Muscle of back (tissue), 11 donors: ENCODE data around the gene AGBL1. TPM values are rescaled to one million over a fixed set of nuclear protein-coding genes. Genes with fewer than 3 reads are reported as not detected.
A peak's percentile ranks its signal among the peaks of the same experiment; 100 is the strongest.
"Not testable (repeated sequence)": the region's sequence is repeated elsewhere in the genome, so short reads cannot be mapped to it uniquely, and the experiment has no call there.

ENCODE experiments used
- DNase-seq, 3 donors: peaks; one replicate each; pipeline versions ENCODE4 v3.0.0 to v3.0.0-alpha.2; 2013
- polyA plus RNA-seq, 10 donors: library from polyadenylated mRNA; unstranded; fragments of 120-200 nt; gene quantifications; one replicate each; pipeline ENCODE4 v1.2.1, GENCODE V29; 2013; ENCODE audit not compliant: insufficient read length in 10 of 10

AGBL1 gene
- polyA plus RNA-seq, 10 donors: 4.3 to 22.4 (median 17.0) TPM

DNA sequence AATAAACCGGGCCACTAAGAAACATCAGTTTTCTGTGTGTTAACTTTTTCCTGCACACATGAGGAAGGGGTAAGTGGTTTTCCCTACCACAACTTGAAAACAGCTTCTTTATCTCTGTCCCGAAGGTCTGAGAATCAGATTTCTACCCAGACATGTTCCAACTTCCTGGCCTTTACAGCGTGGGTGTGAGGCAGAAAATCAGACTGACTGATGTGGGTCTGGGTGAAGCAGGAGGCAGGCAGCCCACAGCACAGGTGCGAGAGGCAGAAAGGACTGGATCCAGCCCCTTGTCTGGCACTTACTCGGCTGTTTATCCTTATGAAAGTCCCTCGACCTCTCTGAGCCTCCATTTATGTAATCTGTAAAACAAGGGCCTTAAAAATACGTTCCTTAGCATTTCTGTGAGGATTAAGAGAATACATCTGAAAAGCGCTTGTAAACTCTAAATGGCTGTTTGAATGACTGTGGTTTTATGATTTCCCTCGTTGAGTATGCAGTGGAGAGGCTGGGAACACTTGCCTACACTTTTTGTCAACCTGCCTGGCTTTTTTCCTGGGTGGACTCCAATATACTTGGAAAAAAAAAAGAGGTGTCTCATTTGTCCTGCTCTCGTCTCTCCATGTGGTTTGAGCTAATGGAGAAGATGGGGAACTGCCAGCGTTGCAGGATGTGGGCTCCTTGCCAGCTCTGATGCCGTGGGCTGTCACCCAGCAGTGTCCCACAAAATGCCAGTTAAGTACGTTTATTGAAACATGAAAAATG, 3.1 kb downstream of the AGBL1 start:
- DNase-seq: peak in 2 of 3 donors; percentile 26 to 38

- DNase-seq: no peak
Measured at GRCh38 chr15:86087808-86088207, 8.1 kb downstream of the AGBL1 start.

DNA sequence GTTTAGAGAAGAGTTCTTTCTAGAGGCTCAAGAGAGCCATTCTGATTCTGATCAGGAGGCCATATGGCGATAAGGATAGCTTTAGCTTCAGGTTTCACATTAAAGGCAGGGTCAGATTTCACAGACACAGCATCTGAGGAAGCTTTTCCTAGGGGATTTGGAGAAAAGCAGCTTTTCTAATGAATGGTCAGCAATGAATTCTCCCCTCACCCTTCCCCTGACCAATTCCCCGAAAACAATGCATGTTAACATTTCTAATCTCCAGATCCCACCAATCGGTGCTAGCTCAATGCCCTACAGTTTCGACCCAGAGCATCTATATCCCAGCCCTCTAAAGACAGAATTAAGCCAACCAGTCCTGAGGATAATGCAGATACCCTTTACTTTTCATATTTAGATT, 9.8 kb downstream of the AGBL1 start:
- no peak for DNase-seq

DNA sequence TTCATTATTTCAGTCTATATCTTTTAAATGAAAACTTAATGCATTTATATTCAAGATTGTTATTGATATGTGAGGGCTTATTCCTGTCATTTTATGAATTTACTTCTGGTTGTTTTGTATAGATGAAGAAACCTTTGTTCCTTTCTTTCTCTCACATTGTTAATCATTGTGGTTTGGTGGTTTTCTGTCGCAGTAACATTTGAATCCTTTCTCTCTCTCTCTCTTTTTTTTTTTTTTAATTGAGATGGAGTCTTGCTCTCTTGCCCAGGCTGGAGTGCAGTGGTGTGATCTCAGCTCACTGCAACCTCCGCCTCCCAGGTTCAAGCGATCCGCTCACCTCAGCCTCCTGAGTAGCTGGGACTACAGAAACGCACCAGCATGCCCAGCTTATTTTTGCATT, 22.1 kb downstream of the AGBL1 start:
- no peak for DNase-seq

GRCh38 chr15:86103825-86104224, 24.2 kb downstream of the AGBL1 start:
- no peak for DNase-seq

DNA sequence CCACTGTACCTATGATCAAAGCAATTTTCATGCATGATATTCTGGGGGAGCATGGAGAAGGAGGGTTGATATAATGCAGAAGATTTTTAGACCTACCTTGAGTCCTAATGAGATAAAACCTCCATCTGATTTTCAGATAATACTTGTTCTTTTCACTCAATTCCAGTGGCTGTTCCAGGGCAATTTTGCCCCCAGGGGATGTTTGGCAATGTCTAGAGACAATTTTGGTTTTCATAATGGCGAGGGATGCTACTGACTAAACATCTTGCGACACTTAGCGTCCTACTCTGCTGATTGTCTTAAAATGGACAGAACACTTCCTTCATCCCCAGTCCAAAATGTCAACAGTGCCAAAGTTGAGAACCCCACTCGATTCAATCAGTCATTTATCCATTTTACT, 26.6 kb downstream of the AGBL1 start:
- DNase-seq: no peak

DNA sequence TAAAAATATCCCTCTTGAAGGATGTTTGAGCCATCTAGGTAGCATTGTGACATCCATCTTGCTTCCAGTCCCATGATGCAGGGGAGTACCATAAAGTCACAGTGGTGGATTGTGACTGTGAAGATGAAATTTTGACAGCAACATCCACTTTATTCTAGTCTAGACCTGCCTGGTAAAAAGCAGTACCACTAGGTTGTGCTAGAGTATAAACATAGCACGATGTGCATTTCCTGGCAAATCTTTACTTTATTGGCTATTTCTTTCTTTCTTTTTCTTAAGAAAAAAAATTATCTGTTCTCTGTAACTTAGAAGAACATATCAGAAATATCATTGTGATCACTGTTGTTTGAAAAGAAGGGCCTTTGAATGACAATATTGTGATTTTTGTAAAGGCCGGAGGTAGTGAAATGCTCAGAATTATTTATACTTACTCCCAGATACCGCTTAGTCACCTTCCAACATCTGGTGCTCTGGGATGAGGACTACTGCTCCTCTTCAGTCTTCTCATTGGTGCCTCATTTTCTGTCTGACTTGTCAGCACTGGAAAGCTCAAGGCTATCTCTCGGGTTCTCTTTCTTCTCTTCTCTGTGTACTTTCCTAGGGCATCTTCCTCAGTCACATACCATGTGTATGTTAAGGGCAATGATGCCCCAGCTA, 35.6 kb downstream of the AGBL1 start:
- peak; percentile 14 to 37 (median 24) for DNase-seq

- DNase-seq: peak in 1 of 3 donors; percentile 2
Measured at GRCh38 chr15:86121568-86122225, 42.0 kb downstream of the AGBL1 start.

GRCh38 chr15:86122691-86123391, 43.2 kb downstream of the AGBL1 start:
- not testable (repeated sequence) for DNase-seq

- peak; percentile 37 to 70 (median 39) for DNase-seq
Measured at GRCh38 chr15:86125775-86126174, 46.1 kb downstream of the AGBL1 start.

DNA sequence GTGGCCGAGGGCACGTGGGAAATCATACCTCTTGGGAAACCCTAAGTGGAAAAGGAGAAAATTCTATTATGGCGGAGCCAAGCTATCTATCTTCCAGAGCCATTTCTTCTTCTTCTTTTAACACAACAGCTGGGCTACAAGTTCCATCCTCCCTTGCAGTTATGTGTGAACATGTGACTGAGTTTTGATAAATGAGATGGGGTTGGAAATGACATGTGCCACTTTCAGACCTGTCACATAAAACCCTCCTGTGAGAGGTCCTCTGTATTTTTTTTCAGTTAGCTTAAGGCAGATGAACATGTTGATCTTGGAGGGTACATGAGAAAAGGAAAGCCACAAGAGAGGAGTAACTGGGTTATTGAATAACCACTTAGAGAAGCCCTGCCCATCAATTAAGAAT, 47.9 kb downstream of the AGBL1 start:
- peak in 1 of 3 donors; percentile 23 for DNase-seq

DNA sequence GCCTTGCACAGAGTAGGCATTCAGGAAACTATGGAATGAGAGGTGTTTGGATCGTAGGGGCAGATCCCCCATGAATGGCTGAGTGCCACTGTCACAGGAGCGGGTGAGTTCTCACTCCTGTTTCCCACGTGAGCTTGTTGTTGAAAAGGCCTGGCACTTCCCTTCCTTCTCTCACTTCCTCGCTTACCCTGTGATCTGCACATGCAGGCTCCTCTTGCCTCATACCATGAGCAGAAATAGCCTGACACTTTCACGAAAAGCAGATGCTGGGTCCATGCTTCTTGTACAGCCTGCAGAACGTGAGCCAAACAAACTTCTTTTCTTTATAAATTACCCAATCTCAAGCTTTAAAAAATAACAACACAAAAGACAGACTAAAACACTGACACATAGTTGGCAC, 55.4 kb downstream of the AGBL1 start:
- no peak for DNase-seq

- DNase-seq: no peak
Measured at GRCh38 chr15:86136861-86137260, 57.2 kb downstream of the AGBL1 start.

DNA sequence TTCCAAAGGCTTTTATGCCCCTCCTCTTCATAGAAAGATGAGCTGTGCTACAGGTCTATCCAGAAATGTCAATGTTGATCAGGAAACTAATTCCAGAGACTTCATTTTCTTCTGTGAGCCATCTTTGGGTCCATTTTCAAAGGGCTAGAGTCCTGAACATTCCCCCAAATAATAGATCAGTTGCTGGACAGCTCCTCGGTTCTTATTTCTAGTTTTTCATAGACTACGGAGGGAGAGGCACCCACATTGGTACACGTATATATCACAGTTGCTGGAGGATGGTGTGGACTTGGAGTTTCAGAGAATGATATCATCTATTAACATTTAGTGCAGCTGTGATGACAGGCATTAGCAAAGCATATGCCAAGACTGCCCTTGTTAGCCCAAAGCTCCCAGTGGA, 59.1 kb downstream of the AGBL1 start:
- no peak for DNase-seq

DNA sequence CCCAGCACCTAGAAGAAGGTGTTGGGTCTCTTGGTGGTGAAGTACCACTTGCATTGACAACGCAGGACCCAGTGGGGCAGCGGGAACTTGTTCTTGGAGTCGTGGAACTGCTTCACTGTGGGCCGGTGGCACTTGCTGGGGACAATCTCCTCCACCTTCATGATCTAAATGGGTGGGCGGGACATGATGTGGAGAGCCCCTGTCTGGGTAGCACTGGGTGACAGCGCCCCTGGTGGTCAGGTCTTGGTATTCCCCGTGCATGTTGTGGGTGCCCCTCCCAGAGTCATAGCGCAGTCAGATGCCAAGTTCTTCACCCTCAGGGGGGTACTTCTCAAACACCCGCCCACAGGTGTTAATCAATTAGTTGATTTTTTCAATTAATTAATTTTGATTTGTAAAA, 60.2 kb downstream of the AGBL1 start:
- no peak for DNase-seq

GRCh38 chr15:86154705-86155104, 75.0 kb downstream of the AGBL1 start:
- DNase-seq: no peak

DNA sequence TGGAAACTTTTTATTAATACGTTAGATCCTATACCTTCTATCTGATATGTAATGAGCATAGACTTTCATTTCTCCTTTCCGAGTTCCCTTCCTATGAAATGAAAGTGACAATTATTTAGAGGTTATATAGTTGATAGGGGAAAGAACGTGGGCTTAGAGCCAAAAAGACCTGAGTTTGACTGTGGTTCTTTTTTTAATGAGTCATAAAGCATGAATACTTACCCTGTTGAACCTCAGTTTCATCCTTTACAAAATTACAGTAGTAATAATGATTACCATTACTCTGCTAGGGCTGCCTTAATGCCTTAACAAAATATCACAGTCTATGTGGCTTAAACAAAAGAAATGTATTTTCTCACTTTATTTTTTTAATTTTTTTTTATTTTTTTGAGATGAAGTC, 75.9 kb downstream of the AGBL1 start:
- DNase-seq: no peak

DNA sequence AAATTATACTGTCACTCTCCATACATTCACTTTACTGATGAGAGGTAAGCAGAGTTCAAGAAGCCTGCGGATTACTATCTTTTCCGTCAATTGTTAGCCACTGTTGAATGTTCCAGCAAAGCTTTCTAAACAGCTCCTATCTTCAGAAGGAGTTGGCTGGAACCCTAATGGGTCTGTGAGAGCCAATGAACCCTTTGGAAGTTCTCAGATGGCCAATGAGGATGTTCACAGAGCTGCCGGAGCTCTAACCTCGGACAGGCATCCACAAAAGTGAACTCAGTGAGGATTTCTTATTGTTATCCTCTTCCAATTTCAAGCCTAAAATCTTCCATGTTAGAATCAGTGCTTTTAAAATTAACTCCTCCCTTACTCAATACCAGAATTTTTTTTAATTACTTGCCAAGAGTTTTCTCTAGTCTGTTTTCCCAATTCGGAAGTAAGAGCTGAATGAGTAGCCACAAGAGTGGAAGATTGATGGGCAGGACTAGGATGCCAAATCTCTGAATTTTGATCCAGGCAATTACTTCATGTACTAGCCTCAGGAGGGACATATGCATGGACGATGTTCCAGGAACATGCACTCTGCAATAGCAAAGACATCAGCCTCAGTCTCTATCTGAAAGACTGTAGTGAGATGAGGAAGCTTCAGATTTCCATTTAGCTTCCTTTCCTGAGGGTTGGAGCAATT, 78.1 kb downstream of the AGBL1 start:
- peak in 1 of 3 donors; percentile 58 for DNase-seq

GRCh38 chr15:86159468-86159867, 79.8 kb downstream of the AGBL1 start:
- DNase-seq: no peak

DNA sequence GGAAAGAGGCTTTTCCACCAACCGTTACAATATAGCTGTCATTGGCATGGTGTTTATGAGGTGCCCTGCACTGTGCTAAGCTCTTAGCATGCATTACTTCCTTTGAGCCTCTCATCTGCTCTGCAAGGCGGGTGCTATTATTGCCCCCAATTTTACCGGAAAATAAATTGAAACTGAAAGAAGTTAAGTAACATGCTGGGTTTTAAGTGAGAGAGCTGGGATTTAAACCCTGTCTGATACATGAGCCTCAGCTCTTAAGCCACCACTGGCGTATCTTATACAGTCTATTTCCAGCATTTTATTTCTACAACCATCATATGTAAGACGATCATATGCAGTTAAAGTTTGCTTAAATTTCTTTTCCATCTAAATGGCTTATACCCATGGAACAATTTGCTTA, 81.6 kb downstream of the AGBL1 start:
- no peak for DNase-seq

DNA sequence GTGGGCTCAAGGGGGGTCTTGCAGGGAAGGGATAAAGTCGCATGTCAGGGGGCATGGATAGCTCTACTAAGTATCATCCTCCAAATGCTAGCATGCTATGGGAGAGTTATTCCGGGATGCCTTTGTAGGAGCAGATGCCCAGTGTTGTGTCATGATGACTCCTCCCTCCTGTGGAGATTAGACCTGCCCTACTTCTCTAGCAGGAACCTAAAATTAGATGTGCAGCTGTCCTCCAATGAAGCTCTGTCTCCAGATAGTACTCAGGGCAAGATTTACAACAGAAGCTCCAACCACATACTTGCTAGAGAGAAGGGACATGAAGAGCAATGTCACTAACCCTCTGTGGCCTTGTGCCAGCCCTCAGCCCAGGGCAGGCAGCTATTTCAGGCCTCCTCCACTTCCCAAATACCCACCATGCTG, 82.5 kb downstream of the AGBL1 start:
- DNase-seq: peak; percentile 55 to 80 (median 63)

DNA sequence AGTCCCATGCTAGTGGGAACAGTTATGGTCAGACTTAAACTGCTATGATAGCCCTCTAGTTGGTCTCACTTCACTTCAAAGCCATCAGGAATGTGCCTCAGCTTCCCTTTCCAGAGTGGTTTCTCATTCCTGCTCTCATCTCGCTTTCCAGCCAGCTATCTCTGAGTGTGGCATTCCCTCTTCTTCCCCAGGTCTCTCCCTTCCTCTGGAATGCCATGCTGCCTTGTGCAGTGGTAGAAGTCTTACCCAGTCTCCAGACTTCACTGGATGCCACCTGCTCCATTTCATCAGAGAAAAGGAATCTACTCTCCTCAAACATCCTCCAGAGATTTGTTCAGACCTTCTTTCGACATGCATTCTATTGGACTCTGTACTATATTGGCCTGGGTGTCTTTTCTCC, 83.0 kb downstream of the AGBL1 start:
- DNase-seq: no peak
